ENCODE data around the gene KANK4.

KANK4 gene

GRCh38 chr1:62235576-62235975 is 83.7 kb downstream of the KANK4 start:
- TF ChIP-seq OSR1 (CRISPR knock-in tag; IDR thresholded peaks at IDR 0.05): no peak
- TF ChIP-seq TOX (CRISPR knock-in tag; IDR thresholded peaks at IDR 0.05; ENCODE audit: borderline replicate concordance): no peak
- TF ChIP-seq CSDC2 (CRISPR knock-in tag; IDR thresholded peaks at IDR 0.05): no peak
- TF ChIP-seq TCF4 (CRISPR knock-in tag; IDR thresholded peaks at IDR 0.05; ENCODE audit: borderline replicate concordance): no peak
- no peak for TF ChIP-seq ZFP3 (CRISPR knock-in tag; IDR thresholded peaks at IDR 0.05)
- TF ChIP-seq GLIS3 (CRISPR knock-in tag; IDR thresholded peaks at IDR 0.05): no peak
- TF ChIP-seq ISL1 (CRISPR knock-in tag; IDR thresholded peaks at IDR 0.05): no peak
- no peak for TF ChIP-seq ZNF8 (CRISPR knock-in tag; IDR thresholded peaks at IDR 0.05)
- no peak for TF ChIP-seq PPARA (CRISPR knock-in tag; IDR thresholded peaks at IDR 0.05; ENCODE audit: borderline replicate concordance)
- TF ChIP-seq, protein P1, sequence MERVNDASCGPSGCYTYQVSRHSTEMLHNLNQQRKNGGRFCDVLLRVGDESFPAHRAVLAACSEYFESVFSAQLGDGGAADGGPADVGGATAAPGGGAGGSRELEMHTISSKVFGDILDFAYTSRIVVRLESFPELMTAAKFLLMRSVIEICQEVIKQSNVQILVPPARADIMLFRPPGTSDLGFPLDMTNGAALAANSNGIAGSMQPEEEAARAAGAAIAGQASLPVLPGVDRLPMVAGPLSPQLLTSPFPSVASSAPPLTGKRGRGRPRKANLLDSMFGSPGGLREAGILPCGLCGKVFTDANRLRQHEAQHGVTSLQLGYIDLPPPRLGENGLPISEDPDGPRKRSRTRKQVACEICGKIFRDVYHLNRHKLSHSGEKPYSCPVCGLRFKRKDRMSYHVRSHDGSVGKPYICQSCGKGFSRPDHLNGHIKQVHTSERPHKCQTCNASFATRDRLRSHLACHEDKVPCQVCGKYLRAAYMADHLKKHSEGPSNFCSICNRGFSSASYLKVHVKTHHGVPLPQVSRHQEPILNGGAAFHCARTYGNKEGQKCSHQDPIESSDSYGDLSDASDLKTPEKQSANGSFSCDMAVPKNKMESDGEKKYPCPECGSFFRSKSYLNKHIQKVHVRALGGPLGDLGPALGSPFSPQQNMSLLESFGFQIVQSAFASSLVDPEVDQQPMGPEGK (CRISPR knock-in tag; IDR thresholded peaks at IDR 0.05; ENCODE audit: borderline replicate concordance): no peak
- TF ChIP-seq ZNF70 (CRISPR knock-in tag; IDR thresholded peaks at IDR 0.05): no peak
- TF ChIP-seq POU6F1 (CRISPR knock-in tag; IDR thresholded peaks at IDR 0.05; ENCODE audit: borderline replicate concordance, low read depth): no peak
- no peak for TF ChIP-seq SNAI2 (CRISPR knock-in tag; IDR thresholded peaks at IDR 0.05)
- TF ChIP-seq TSHZ2 (CRISPR knock-in tag; IDR thresholded peaks at IDR 0.05): no peak
- TF ChIP-seq ZC3H10 (CRISPR knock-in tag; IDR thresholded peaks at IDR 0.05): no peak
- no peak for TF ChIP-seq BACH2 (CRISPR knock-in tag; IDR thresholded peaks at IDR 0.05; ENCODE audit: borderline replicate concordance)
- no peak for TF ChIP-seq RARB (CRISPR knock-in tag; IDR thresholded peaks at IDR 0.05)
- no peak for TF ChIP-seq ZFP30 (CRISPR knock-in tag; IDR thresholded peaks at IDR 0.05)
- TF ChIP-seq ARNTL (CRISPR knock-in tag; IDR thresholded peaks at IDR 0.05; ENCODE audit: borderline replicate concordance, low read depth): no peak
- ATAC-seq: no peak

DNA sequence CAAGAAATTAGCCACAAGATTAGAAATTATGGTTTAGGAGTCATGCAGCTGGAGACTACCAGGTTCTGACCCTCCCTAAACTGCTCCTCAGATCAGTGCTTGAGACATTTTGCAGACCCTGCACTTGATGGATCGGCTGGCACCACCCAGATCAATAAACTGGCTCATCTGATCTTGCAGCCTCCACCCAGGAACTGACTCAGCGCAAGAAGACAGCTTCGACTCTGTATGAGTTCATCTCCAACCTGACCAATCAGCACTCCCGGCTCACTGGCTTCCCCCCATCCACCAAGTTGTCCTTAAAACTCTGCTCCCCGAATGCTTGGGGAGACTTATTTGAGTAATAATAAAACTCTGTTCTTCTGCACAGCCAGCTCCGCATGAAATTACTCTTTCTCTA is 84.5 kb downstream of the KANK4 start:
- TF ChIP-seq GLIS3 (CRISPR knock-in tag; IDR thresholded peaks at IDR 0.05): no peak
- no peak for TF ChIP-seq ZNF8 (CRISPR knock-in tag; IDR thresholded peaks at IDR 0.05)
- TF ChIP-seq ZC3H10 (CRISPR knock-in tag; IDR thresholded peaks at IDR 0.05): no peak
- no peak for TF ChIP-seq CSRNP3 (CRISPR knock-in tag; IDR thresholded peaks at IDR 0.05)
- TF ChIP-seq ESRRG (CRISPR knock-in tag; IDR thresholded peaks at IDR 0.05): no peak
- TF ChIP-seq RARB (CRISPR knock-in tag; IDR thresholded peaks at IDR 0.05): no peak
- TF ChIP-seq ISL1 (CRISPR knock-in tag; IDR thresholded peaks at IDR 0.05): no peak
- TF ChIP-seq OSR1 (CRISPR knock-in tag; IDR thresholded peaks at IDR 0.05): no peak
- no peak for TF ChIP-seq ZNF565 (CRISPR knock-in tag; conservative IDR thresholded peaks at IDR 0.05; ENCODE audit: low read depth)
- TF ChIP-seq POU6F1 (CRISPR knock-in tag; IDR thresholded peaks at IDR 0.05; ENCODE audit: borderline replicate concordance, low read depth): no peak
- no peak for TF ChIP-seq PPARA (CRISPR knock-in tag; IDR thresholded peaks at IDR 0.05; ENCODE audit: borderline replicate concordance)
- no peak for TF ChIP-seq ZFP30 (CRISPR knock-in tag; IDR thresholded peaks at IDR 0.05)
- no peak for TF ChIP-seq CSDC2 (CRISPR knock-in tag; IDR thresholded peaks at IDR 0.05)
- no peak for TF ChIP-seq ZFP3 (CRISPR knock-in tag; IDR thresholded peaks at IDR 0.05)
- TF ChIP-seq, protein P2, sequence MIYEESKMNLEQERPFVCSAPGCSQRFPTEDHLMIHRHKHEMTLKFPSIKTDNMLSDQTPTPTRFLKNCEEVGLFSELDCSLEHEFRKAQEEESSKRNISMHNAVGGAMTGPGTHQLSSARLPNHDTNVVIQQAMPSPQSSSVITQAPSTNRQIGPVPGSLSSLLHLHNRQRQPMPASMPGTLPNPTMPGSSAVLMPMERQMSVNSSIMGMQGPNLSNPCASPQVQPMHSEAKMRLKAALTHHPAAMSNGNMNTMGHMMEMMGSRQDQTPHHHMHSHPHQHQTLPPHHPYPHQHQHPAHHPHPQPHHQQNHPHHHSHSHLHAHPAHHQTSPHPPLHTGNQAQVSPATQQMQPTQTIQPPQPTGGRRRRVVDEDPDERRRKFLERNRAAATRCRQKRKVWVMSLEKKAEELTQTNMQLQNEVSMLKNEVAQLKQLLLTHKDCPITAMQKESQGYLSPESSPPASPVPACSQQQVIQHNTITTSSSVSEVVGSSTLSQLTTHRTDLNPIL (CRISPR knock-in tag; IDR thresholded peaks at IDR 0.05; ENCODE audit: low read depth): no peak
- TF ChIP-seq SNAI2 (CRISPR knock-in tag; IDR thresholded peaks at IDR 0.05): no peak
- no peak for TF ChIP-seq ZNF70 (CRISPR knock-in tag; IDR thresholded peaks at IDR 0.05)
- ATAC-seq: no peak
